ENCODE results near the gene ELMO3. TPM values are rescaled to one million over a fixed set of nuclear protein-coding genes. Genes with fewer than 3 reads are reported as not detected.

ELMO3 gene
- total RNA-seq, 1 experiment from 2014 or later = 8.6 TPM

DNA sequence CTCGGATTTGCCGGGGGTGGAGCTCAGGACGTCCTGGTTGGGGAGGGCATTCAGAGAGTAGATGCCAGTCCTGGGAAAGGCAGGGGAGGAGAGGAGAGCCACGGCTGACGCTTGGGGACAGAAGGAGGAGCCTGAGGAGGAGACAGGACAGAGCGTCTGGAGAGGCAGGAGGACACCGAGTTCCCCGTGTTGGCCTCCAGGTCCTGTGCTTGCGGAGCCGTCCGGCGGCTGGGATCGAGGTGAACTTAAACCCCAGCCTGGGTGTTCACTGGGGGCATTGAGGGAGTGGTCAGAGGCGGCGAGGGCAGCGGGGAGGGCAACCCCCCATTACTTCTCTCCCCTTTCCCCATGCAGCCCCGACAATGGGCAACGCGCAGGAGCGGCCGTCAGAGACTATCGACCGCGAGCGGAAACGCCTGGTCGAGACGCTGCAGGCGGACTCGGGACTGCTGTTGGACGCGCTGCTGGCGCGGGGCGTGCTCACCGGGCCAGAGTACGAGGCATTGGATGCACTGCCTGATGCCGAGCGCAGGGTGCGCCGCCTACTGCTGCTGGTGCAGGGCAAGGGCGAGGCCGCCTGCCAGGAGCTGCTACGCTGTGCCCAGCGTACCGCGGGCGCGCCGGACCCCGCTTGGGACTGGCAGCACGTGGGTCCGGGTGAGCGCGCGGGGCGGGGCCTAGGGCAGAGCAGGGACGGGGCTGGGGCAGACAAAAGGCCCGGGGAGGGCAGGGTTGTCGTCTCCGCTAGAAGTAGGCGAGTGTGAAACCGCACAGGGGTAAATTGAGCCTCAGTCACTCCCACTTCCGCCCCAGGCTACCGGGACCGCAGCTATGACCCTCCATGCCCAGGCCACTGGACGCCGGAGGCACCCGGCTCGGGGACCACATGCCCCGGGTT lies 24.9 kb upstream of the ELMO3 start:
- Histone ChIP-seq H3K23ac (ENCODE audit: insufficient read length, low read depth, low read length) (no peak overlapping the region), H3K14ac (ENCODE audit: insufficient read depth, low read length) (no peak overlapping the region), H3K18ac (ENCODE audit: insufficient read length, low read depth, low read length) (no peak overlapping the region), H3T11ph (ENCODE audit: low read length) (no peak overlapping the region), H3K27me3 (ENCODE audit: insufficient read depth, low read length) (peaks cover 33% of the 10 kb centered on the region; the same call in 1 of the 2 replicates), H3K4ac (ENCODE audit: low read depth, low read length) (no peak overlapping the region), H3K4me2 (ENCODE audit: insufficient read depth, insufficient read length, low read length) (peak overlapping the region; percentile 58), H3K79me1 (ENCODE audit: insufficient read depth, low read depth, low read length, poor library complexity, severe bottlenecking) (no peaks in the 10 kb centered on the region), H3K79me2 (ENCODE audit: insufficient read depth, low read length) (no peaks in the 10 kb centered on the region), H3K4me1 (ENCODE audit: insufficient read depth, low read length) (peaks cover 5% of the 10 kb centered on the region; the same call in 1 of the 2 replicates), H2BK5ac (ENCODE audit: insufficient read length, low read length) (no peak overlapping the region), H4K91ac (ENCODE audit: insufficient read length, low read depth, low read length) (no peak overlapping the region), H3K9me3 (ENCODE audit: control insufficient read depth, low read depth, low read length) (no peaks in the 10 kb centered on the region), H3K23me2 (ENCODE audit: insufficient read length, low read depth, low read length, poor library complexity, severe bottlenecking) (peaks cover 27% of the 10 kb centered on the region), H2BK120ac (ENCODE audit: low read depth, low read length, poor library complexity, severe bottlenecking) (no peak overlapping the region), H4K5ac (ENCODE audit: insufficient read length, low read depth, low read length) (no peak overlapping the region), H2AFZ (ENCODE audit: low read length) (no peak overlapping the region), H3K56ac (ENCODE audit: insufficient read length, low read depth, low read length) (no peak overlapping the region), H2BK15ac (ENCODE audit: low read depth, low read length) (no peak overlapping the region), H4K20me1 (ENCODE audit: control insufficient read depth, insufficient read depth, insufficient read length) (no peaks in the 10 kb centered on the region), H3K9ac (ENCODE audit: extremely low read depth, insufficient read length, low read length) (no peak overlapping the region), H4K8ac (replicated peaks; ENCODE audit: insufficient read length, low read depth, low read length) (no peak overlapping the region), H3K27ac (ENCODE audit: insufficient read length, low read depth, low read length) (no peak overlapping the region), H2AK5ac (ENCODE audit: insufficient read length, low read length) (no peak overlapping the region), H2BK12ac (ENCODE audit: insufficient read length, low read depth, low read length) (no peak overlapping the region), H2BK20ac (ENCODE audit: low read depth, low read length, poor library complexity, severe bottlenecking) (no peak overlapping the region)
- H3K27me3 Mint-ChIP-seq (ENCODE audit: low read depth) = peaks cover 75% of the 10 kb centered on the region
- peak; percentile 22; the same call in 1 of the 3 replicates for TF ChIP-seq CTCF (conservative IDR thresholded peaks at IDR 0.05)
- no CpG with 5 or more reads among the region's 71 CpGs for WGBS (ENCODE audit: extremely low coverage, insufficient read length, low lambda C conversion rate)
- no peak overlapping the region for H3K27ac Mint-ChIP-seq
- peak; percentile 84 for DNase-seq
- no peaks in the 10 kb centered on the region; a peak in 1 of 5 replicates for H3K9me3 Mint-ChIP-seq
- peak overlapping the region; percentile 71 to 89 for H3K4me3 Mint-ChIP-seq
- H3K36me3 Mint-ChIP-seq (ENCODE audit: insufficient read depth in 1 of 3, low read depth in 3 of 3) = peaks cover 0 to 6% (median 6%) of the 10 kb centered on the region in 3 experiments; a peak in 2 of 7 replicates
- H3K4me1 Mint-ChIP-seq = peaks cover 40 to 46% of the 10 kb centered on the region in 2 experiments

Measured in H9 (cell line).